Stimulated activated CD8-positive, alpha-beta memory T cell treated with anti-CD3 and anti-CD28 coated beads, Interleukin-12 subunit alpha, Interleukin-12 subunit beta, amount 100 ng/mL, for 1 hour (primary cell): Measurements from ENCODE around the gene IL22.
A peak's percentile ranks its signal among the peaks of the same experiment; 100 is the strongest.

ENCODE experiments used
- DNase-seq: peaks from one replicate; pipeline ENCODE4 v3.0.0-alpha.2; 2020; ENCODE audit warnings: low read depth

The IL22 gene

DNA sequence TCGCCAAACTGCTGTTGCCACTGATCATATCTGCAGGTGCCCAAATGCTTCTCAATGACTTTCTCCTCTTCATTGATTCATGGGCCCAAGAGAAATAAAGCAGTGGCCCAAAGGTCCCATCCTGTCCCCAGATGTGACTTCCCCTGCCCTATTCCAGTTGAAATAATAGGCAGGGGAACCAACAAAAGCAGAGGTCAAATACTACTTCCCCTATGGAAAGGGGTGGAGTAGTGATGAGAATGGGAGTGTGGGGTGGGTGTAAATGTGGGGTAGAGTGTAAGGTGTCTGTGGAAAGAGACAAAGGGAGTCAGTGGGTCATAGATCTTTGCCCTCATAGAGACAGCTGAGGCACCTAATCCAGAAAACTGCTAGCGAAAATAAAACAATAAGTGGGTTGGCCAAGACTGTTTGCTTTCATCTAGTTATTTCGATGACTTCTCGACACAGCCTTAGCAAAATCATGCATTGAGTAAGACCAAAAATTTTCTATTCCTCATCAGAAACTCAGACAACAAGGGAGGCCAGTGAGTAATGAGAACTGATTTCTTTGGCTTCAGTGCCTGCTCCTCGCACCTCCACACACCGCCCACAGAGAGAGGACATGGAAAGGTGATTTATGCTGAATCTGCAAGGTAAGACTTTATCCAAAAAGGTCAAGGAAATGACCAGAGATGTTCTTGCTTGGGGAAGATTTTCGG, 10.9 kb upstream of the IL22 start:
- DNase-seq, result no peak

DNA sequence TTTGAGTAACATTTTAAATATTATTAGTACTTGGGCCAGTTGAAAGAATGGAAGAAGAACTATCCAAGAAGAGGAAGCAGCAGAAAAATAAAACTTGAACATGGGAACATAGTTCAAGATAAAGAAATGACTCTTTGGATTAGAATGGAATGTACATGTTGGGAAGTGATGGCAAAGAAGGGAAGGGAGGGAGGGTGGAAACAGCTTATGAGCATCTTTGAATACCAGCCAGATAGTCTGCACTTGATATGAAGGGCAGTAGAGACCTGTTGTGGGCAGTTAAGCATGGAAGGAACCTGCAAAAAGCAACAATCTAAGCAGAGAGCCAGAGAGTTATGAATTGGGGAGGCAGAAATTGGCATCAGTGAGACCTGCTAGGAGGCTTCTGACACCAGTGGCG, 10.0 kb upstream of the IL22 start:
- no peak for DNase-seq

DNA sequence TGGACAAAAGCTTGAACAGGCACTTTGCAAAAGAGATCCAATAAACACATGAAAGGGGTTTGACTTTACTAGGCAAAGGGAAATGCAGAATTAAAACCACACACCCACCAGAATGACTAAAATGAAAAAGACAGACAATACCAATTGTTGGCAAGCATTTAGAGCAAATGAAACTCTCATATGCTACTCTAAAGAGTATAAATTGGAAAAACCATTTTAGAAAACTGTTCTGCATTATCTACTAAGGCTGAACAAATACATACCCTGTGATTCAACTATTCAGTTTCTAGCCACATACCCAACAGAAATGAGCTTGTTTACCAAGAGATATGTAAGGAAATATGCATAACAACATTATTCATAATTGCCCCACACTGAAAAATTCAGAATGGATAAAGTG, 8.5 kb upstream of the IL22 start:
- no peak for DNase-seq

DNA sequence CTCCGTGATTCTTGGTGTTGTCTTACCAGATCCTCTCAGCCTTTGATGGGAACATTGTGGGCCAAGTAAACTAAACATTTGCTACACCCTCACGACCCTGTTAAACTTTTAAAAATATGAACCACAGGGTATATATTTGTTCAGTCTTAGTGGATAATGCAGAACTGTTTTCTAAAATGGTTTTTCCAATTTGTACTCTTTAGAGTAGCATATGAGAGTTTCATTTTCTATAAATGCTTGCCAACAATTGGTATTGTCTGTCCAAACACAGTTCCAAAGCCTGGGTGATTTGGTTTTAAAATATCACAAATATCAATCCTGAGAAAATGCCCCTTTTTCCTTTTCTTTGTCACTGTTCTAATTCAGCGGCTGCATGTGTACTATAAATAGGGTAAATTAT, 6.7 kb upstream of the IL22 start:
- no peak for DNase-seq

DNA sequence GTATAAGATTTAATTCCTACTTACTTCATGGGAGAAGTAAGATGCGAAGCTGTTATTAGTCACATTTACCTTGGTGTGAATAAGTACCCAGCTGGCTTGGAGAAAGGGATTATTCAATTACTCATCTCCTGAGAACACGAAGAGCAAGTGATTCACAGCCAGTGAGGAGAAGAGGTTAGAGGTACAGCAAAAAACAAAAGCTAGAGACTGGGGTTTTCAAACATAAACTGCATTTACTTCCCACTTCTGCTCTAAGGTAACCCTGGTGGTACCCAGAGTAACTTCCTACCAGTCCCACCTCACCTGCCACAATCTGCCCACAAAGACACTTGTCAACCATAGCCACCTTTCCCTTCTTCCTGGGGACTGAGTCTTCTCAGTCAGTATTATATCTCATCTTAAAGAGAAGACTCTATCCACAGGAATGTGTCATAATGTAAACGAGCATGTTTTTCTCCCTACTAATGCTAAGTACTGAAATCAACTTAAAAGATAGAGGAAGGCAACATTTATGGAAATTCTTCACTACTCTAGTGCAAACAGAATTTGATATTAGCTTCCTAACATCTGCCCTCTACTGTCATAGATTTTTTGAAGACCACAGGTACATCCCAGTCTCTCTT, 6.0 kb upstream of the IL22 start:
- DNase-seq, result no peak

DNA sequence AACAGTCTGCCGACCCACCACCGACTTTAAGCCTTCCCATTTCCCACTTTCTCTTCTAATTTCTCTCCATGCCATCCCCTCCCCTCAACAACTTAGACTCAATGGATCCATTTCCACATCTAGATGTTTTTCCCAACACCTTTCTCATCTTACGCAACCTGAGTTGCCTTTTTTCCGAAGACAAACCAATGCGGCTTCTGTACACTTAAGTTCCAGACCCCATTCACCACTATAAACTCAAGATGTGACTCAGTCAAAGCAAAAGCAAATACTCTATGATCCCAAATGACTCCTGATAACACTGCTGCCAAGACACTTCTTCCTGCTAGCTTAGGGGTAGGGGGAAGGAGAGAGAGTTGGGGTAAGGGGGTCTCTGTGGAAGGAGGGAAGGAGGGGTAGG, 1.3 kb downstream of the IL22 start:
- no peak for DNase-seq

DNA sequence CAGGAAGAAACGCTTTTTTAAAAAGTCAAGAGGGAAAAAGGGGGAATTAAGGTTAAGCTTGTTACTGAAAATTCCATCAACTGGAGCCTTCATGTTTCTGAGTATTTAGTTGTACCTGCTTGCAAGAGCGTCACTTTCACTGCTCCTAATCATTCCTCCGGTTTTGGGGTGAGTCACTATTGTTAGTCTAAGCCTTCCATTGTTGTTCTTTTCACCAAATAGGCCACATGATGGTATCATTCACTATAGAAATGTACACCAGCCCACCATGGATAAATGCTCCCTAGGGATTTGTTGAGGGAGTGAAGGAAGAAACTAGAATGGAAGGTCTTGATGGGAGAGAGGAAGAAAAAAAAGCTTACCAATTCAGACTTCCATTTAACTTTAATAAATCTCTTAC, 3.0 kb downstream of the IL22 start:
- no peak for DNase-seq

DNA sequence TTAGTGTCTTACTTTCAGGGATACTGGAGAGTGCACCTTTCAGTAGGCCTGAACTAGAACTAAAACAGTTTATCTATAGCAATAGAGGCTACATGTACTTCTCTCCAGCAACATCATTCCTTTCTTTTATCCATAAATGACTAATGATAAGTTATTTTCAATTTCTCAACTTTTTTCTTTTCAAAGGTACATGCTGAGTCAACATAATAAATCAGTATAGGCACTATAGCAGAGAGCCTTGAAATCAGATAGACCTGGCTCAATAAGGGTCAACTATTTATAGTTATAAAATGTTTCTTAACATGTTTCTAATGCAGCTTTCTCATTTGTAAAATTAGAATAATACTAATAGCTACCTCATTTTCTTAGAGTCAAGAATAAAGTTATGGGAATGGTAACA, 5.6 kb downstream of the IL22 start:
- no peak for DNase-seq

DNA sequence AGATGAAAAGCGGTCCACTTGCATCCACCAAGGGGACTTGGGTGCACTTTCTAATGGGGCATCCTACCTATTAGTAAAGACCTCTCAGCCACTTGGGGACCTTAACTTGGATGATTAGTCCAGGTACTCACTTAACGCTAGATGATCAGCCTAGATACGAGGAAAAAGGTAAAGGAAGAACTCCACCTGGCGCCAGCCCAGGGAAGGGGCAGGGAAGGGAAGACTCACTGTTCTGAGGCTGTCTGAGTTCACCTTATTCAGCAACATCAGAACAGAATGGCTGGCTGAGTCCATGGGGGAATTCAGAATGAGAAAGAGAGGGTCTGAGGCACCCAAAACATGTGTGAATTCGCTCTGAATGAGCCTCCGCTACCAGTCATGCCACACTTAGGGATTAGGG, 7.1 kb downstream of the IL22 start:
- no peak for DNase-seq

DNA sequence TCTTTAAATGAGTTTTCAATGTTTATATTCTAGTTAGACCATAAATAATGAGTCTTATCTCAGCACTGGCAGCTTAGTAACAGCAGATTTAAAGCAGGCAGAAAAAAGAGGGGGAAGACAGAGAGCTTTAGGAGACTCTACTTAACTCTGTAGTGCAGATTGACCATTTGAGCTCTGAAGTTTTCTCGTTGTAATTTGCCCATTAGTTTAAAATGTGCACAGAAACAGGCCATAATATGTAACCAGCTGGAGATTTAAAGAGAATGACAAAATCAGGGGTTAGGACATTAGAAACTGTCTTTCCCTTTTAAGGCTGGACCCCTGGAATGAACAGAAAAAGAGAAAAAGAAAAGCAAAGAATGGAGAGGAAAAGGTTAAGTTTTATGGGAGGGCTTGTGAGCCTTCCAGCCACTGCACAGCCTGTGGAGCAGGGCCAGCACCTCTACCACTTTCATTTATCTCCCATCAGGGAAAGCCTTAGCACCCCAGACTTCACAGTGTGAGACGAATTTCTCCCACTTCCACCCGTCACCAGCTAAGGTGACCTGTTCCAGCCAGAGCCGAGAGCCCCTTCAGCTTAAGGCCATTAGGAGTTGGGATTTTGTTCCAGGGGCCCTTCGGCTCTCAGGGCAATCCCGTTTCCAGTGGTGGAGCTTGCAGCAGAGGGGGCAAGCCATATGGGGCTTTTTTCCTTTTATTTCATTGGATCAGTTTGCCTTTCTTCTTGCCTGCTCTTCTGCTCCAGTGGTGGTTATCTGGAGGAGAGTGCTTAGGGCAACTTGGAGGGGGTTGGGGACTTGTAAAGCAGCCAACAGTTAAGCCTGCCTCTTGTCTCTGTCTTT, 8.0 kb downstream of the IL22 start:
- no peak for DNase-seq

DNA sequence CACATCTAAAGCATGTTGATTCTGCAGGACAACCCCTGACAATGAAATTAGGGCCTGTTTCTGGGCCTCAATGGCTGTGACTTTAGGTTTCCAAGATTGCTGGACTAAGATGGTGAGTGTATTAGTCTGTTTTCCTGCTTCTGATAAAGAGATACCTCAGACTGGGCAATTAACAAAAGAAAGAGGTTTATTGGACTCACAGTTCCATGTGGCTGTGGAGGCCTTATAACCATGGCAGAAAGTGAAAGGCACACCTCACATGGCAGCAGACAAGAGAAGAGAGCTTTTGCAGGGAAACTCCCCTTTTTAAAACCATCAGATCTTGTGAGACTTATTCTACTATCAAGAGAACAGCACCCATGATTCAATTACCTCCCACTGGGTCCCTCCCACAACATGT, 10.6 kb downstream of the IL22 start:
- no peak for DNase-seq

DNA sequence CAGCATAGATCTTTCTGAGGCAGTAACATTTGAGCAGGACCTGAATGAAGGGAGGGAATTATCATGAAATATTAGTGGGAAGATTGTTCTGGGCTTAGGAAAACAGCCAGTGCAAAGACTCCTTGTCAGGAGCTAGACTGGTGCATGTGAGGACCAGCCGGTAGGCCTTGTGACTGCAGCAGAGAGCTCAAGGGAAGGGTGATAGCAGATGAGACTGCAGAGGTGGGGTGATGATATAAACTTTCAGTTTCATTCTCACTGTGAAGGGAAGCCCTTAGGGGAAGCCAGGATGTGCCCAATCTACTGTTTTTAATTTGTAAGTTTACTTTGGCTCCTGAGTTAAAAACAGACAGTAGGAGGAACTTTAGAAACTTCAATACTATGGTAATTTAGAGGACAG, 12.4 kb downstream of the IL22 start:
- peak; percentile 4 for DNase-seq

DNA sequence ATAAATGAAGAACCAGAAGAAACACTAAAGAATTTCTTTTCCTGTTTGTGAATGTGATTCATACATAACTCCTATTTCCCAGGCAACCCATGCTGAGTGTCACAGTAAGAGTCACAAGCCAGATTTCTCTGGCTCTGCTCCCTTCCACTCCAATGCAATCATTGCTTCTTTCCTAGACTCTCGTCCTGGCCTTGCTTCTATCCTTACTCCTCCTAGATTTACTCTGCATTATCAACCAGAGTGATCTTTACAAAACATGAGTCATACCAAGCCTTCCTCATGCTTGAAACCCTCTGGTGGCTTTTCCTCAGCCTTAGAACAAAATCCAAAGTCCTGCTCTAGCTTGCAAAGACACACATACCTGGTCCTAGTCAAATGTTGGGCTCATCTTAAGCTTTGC, 13.3 kb downstream of the IL22 start:
- no peak for DNase-seq

DNA sequence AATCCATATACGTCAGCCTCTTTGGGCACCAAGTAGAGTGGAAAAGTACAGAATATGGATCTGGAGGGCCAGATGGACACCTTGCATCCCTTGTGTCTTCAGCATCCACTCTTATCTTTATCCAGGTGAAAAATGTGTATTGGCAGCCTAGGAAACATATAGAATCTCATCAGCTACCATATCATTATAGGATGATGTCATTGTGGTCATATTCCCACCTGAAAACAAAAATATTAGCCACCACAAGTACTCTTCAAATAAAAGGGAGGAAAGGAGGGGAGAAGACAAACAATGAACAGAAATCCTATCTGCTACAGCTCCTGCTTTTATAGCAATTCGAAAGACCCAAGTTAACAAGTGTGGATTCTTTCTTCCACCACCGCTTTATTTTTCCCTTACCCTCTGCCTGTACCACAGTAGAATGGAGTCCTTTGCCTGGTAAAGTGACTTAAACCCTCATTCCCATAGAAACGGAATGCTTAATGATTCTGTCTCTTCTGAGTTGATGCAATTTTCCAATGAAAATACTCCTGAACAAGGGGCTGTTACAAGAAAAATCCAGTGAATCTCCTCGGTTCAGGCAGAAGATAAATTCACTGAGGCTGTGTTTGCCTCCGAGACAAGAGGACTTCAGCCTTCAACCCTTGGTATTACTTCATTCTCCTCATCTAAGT, 14.0 kb downstream of the IL22 start:
- DNase-seq, result no peak

DNA sequence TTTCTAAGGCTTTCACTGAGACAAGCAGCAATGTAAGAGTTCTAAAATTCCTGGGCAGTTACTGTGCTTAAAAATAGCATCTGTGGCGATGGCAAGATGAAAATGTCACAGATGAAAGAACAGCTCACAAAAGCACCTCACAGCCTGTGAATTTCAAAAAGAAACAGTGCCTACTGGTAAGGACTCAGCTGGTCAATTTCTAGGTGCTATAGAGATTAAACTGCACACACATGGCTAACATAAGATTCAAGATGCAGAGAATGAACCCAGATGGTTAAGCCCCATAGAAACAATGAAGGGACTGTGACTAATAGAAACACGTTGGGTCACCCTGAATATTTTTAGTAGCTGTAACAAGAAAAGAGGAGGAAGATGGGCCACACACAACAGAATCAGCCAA, 15.8 kb downstream of the IL22 start:
- DNase-seq, result no peak

DNA sequence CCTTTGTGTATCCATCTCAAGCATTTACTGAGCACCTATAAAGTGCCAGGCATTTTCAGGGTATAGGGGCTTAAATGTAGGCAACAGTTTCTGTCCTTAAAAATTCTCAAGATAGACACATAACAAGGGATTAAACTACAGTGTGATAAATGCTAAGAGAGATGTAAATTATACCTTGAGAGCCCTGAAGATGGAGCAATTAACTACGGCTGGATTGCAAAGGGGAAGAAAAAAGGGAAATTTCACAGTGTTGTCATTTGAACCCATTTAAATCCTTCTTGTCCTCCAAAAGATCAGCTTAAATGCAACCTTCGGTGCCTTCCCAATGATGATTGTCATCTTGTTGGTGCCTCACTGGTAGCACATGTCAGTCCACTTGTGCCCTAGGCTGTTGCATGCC, 16.3 kb downstream of the IL22 start:
- DNase-seq, result no peak

DNA sequence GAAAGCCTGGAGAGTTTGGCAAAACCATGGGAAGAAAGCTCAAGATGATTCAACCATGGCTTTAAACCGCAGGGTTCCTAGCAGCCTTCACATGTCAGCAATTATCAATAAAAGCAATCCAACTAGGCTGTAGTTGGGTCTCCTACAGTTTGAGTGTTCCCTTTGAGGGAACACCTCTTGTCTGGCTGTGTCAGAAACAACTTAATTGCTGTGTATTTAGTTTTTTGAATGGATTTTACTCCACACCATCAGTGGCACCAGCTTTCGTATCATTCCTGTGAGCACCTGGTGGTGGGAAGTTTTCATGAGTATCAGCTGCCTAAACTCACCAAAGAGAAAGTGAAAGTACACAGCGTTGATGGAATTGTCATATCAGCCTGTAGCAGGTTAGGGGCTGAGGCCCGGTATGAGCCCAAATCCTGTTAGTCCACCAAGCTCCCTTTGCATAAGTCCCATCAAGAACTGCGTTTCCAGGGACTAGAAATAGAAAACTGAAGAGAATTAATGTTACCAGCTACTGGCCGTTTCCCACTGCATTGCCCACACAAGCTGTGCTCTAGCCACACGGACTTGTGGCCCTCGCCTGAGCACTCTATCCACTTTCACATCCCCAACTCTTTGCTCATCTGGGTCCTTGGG, 16.9 kb downstream of the IL22 start:
- DNase-seq, result peak; percentile 6

DNA sequence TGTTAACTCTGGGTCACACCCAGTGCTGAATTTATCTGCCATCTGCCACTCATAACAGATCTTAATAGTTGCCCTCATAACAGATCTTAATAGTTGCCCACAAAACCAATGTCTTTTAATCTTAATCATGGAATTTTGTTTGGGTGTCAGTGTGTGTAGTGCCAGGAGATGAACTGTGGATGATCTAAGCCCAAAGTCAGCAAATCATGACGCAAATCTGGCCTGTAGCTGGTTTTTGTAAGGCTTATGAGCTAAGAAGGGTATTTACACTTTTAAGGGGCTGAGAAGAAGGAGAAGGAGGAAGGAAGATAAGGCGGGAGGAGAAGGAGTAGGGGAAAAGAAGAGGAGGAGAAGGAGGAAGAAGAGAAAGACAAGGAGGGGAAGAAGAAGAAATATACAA, 17.8 kb downstream of the IL22 start:
- DNase-seq, result no peak

DNA sequence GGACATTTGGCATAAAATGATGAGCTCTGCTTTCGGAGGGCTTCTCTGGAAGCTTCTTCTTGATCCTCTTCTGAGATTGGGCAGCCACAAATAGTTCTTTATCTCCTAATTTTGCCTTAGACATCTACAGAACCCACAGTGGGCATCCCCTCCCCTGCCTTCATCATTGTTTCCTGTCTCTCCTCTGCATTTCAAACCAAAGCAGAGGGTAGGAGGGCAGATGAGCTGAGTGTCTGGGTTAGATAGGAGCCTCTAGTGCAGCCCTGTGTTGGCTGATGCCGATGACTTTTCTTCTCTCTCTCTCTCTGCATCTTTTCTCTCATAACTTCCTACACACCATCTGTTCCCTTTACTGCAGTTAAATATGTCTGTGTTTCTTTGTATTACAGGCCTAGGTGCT, 19.3 kb downstream of the IL22 start:
- DNase-seq, result no peak

DNA sequence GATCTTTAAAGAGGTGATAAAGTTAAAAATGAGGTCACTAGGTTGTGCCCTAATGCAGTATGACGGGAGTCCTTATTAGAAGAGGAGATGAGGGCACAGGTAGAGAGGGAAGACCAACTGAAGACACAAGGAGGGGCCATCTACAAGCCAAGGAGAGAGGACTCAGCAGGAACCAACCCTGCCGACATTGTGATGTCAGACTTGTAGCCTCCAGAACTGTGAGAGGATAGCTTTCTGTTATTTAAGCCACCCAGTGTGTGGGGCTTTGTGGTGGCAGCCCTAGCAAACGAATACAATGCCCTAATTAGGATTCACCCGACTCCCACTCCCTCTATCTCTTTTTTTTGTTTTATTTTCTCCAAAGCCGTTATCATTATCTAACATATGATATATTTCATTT, 19.9 kb downstream of the IL22 start:
- no peak for DNase-seq

DNA sequence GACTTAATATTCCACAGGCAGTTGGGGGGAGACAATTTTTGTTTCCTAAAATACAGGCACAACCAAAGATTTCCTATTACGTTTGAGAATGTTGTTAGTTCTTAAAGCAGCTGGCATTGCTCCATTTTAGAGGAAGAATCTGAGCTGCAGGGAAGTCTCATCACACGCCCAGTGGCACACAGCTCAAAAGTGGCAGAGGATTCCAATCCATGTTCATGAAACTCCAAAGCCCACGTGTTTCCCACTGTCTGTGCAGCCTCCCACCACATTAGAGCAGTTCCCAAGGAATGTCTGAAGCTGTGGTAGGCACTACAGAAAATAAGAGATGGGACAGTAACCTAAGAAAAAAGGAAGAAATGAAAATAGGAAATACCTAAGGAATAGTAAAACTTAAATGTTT, 21.7 kb downstream of the IL22 start:
- no peak for DNase-seq

DNA sequence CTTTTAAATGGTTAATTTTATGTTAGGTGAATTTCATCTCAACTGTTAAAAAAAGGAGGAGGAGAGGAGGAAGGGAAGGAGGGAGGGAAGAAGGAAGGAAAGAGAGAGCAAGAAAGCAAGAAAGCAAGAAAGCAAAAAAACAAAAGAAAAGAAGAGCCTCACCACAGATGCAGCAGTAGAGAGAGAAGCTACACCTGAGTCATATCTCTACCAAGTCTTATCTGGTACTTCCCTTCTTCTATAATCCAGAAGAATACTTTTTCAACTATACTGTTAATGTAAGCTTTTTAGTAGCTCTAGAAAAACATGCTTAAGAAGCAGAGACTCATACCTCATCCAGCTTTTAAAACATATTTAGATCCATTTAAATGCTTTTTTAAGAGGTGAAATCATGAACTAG, 22.2 kb downstream of the IL22 start:
- DNase-seq, result no peak
